Activated CD4-positive, alpha-beta T cell treated with anti-CD3 and anti-CD28 coated beads, Interleukin-2, amount 50 U/mL, for 48 hours (primary cell): Measurements from ENCODE around the gene PRCP.
"Not testable (repeated sequence)": the region's sequence is repeated elsewhere in the genome, so short reads cannot be mapped to it uniquely, and the experiment has no call there.

Experiments used
- DNase-seq, 2 experiments: peaks; one replicate each; pipeline ENCODE4 v3.0.0-alpha.2; 2020

PRCP gene

DNA sequence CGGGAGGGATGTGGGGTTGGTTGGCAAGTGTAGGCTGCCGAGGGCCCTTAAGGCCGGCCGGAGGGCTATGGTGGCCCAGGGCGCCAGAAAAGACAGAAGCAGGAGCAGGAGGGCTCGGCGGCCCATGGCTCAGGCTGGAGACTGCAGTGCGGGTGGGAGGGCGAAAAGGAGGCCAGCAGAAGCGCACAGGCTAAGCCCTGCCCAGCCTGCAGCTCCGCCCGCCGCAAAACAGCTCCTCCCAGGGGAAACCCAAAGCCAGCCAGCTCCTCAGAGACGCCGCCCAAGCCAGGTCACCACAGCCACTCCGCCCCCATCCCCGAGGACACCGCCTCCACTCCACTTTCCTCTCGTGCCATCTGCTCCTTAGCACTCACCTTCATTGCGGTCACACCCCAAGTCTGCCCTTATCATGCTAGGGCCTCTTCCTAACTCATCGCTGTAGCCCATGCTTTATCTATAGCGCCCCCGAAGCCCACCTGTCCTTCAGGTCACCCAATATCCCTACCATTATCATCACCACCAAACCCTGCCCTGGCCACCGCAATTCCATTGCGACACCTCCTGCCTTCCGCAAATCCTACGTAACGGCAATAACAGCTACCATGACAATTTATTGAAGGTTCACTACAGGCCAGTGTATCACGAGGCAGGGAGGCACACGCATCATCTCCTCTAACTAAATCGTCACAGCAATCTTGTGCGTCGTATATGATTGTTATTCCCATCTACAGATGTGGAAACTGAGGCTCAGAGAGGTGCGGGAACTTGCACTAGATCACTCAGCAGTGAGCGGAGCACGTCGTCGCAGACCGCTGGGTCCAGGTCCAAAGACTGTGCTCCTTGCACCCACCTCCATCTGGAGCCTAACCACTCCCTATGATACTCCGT is at the start of gene PRCP:
Gene PRCP, minus strand, starts transcription at position 154 of the 888 bp plus-strand sequence. Its CDS starts 28 bp downstream, at position 126.
- DNase-seq: peak; percentile 96 to 98

DNA sequence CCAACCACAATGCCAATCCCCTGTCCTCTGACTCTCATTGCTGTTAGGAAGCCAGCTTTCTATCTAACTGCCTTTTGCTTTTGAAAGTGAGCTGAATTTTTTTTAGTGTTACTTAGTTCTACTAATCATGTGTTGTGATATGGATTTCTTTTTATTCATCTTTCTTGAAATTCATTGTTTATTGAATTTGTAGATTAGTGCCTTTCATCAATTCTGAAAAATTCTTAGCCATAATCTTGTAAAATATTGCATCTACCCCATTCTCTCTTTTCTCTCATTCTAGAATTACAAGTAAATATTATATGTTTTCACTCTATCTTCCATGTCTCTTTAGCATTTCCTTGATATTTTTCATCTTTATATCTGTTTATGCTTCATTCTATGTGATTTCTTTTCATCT is 49.1 kb upstream of the PRCP start:
- no peak for DNase-seq

DNA sequence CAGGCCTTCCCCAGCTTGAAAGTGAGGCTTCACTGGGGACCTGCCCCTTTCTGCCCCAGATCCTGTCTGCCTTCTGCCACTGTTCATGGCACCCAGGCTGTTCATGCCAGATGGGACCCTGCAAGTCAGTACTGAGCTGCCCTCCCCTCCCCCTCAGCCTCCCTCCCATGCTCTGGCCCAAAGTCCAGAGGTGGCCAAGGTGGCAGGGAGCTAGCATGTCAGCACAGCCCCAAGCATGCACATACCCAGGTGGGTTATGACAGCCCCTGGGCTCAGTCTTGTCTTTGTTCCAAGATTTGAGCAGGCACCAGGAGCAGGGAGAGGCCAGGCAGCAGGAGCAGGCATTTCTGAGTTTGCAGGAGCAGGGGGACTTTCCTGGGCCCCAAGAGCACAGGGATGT is 45.5 kb upstream of the PRCP start:
- no peak for DNase-seq

DNA sequence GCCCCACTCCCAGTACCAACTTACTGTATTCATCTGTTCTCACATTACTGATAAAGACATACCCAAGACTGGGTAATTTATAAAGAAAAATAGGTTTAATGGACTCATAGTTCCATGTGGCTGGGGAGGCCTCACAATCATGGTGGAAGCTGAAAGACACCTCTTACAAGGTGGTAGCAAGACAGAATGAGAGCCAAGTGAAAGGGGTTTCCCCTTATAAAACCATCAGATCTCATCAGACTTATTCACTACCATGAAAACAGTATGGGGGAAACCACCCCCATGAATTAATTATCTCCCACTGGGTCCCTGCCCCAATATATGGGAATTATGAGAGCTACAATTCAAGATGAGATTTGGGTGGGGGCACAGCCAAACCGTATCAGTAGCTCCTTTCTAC is 44.8 kb upstream of the PRCP start:
- not testable (repeated sequence) for DNase-seq

DNA sequence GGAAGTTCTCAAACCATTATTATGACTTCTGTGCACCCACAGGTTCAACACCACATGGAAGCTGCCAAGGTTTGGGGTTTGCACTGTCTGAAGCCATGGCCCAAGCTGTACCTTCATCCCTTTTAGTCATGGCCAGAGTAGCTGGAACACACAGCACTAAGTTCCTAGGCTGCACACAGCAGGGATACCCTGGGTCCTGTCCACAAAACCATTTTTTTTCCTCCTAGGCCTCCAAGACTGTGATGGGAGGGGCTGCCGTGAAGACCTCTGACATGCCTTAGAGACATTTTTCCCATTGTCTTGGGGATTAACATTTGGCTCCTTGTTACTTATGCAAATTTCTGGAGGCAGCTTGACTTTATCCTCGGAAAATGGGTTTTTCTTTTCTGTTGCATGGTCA is 44.0 kb upstream of the PRCP start:
- DNase-seq: no peak

DNA sequence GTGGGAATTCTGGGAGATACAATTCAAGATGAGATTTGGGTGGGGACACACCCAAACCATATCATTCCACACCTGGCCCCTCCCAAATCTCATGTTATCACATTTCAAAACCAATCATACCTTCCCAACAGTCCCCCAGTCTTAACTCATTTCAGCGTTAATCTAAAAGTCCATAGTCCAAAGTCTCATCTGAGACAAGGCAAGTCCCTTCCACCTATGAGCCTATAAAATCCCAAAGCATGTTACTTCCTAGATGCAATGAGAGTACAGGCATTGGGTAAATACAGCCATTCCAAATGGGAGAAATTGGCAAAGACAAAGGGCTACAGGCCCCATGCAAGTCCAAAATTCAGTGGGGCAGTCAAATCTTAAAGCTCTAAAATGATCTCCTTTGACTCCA is 43.2 kb upstream of the PRCP start:
- DNase-seq: not testable (repeated sequence)

DNA sequence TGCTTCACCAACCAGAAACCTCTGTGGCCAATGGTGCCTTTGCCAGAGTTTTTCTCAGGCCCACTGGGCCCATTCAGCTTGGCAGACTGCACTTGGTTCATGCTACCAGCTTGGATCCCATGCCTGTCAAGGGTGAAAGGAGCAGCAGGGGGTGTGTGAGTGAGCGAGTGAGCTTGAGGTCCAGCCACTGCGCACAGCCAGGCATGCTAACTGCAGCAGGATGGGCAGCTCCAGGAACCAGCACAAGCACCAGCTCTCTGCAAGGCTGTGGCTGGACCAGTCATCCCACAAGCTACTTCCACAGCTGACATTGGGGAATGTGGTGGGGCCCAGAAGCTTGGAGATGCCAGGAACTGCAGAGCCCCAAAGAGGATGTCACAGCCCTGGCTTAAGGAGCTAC is 42.1 kb upstream of the PRCP start:
- no peak for DNase-seq

DNA sequence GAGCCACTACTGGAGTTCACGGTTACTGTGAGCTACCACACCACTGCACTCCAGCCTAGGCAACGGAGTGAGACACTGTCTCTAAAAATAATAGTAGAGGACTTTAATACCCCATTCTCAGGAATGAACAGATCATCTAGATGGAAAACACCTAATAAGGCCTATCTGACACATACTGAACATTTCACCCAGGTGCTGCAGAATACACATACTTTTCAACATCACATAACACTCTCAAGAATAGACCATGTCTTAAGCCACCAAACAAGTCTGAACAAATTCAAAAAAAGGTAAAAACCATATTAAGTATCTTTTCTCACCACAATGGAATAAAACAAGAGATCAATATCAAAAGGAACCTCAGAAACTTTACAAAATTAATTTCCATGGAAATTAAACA is 39.2 kb upstream of the PRCP start:
- DNase-seq: no peak

DNA sequence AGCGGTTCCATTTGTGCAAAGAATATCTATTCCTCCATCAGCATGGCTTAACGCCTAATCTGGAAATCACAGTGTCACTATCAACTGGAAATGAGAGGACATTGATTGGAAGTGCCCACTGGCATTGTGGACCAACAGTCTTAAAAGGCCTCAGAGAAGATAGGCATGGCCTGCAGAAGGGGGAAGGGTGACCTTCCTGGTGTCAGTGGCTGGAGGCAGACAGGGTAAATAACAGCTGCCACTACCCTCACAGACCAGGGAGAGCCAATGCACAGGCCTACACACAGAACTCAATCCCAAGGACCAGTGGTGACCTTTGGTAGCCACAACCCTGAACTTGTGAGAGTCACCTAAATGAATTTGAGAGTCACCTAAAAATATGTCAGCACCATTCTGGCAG is 37.3 kb upstream of the PRCP start:
- DNase-seq: no peak

DNA sequence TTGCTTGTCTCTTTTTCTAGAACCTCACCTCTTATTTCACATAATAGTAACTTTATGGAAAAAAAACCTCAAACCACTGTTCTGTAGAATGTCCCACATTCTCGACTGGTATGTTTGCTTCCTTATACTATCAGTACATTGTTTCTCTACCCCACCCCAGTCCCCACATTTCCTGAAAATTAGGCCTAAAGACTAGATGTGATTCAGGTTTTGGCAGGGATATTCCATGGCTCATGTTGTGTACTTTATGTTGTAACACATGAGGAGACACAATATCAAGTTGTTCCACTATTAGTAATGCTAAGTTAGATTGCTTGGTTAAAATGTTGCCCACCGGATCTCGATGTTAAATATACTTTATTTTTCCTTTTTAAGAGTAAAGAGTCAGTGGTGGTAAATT is 36.0 kb upstream of the PRCP start:
- no peak for DNase-seq

DNA sequence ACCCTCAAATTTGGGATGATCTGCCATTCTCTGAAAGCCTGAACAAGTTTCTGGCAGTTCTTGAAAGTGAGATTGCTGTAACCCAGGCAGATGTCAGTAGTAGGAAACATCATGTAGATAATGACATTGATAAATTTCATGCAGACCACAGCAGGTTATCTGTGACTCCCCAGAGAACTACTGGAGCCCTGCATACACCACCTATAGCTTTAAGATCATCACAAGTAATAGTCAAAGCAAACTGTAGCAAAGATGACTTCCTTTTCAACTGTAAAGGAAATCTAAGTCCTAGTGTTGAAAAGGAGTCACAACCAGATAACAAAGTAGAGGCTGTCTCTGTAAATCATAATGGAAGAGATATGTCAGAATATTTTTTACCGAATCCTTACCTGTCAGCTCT is 32.3 kb upstream of the PRCP start:
- no peak for DNase-seq

DNA sequence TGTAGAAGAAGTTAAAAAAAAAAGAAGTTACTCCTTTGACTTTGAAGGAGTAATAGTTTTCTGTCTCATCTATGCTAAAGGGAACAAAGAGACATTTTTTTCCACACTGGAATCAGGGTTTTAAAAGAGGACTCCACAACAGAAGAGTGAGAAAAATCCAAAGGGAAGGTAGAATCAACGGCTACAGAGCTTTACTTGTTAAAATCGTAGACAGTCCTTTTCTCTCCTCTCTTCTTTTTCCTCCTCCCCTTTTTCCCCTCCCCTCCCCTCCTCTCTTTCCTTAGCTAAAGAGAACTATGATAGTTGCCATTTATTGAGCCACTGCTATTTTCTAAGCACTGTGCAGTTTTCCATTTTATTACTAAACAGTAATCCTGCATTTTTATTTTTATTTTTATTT is 30.5 kb upstream of the PRCP start:
- DNase-seq: no peak

DNA sequence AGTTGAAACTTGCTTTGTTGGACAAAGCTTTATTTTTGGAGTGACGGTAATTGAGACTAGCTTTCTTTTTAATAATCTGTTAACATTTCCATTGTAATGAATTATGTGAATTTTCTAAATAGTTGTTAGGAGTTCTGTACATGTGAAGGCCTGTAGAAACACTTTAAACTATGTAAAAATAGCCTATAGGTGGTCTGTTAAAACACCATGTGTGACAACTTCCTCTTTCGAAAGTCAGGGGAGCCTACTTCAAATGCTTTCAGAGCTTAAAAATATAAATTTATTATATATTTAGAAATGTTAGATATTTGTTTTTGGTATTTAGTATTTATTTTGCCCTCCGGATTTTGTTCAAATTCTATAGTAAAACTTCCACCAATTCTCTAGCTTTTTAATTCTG is 30.0 kb upstream of the PRCP start:
- no peak for DNase-seq

DNA sequence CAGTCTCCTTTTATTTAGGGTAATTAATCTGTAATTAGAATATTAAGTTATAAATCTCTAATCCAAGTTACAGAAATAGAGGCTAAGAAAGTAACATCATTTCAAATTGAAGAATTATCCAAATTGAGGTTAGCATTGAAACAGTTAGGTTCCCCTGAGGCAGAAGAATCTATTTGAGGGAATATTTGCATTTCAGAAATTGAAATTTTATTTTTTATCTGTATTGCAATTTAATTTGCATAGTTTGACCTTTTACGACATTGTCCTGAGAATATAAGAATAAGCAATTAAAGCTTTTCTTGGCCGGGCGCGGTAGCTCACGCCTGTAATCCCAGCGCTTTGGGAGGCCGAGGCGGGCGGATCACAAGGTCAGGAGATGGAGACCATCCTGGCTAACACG is 28.9 kb upstream of the PRCP start:
- no peak for DNase-seq

DNA sequence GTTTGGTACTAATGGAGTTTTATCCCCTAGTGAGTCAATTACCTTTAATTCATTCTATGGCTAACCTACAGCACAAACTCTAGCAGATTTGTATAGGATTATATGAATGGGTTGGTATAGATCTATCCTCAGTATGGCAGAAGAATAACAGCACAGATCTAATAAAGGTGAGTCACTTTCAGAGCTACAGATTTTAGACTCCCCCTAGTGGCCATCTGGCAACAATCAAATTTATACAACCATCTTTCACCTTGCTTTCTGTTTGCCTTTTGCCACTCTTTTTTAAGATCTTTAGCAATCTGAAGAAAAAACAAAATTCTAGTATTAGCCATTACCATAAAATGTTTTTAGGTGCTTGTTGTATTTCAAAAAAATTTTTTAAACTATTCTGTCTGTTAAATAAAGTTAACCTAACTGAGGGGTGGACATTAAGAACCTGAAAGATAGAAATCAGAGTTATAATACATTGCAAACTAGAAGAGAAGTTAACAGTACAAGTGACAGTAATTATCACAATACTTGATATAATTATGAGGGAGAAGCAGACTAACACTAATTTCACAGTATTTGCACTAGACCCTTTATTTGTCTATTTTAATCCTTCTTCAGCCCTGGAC is 27.1 kb upstream of the PRCP start:
- no peak for DNase-seq

DNA sequence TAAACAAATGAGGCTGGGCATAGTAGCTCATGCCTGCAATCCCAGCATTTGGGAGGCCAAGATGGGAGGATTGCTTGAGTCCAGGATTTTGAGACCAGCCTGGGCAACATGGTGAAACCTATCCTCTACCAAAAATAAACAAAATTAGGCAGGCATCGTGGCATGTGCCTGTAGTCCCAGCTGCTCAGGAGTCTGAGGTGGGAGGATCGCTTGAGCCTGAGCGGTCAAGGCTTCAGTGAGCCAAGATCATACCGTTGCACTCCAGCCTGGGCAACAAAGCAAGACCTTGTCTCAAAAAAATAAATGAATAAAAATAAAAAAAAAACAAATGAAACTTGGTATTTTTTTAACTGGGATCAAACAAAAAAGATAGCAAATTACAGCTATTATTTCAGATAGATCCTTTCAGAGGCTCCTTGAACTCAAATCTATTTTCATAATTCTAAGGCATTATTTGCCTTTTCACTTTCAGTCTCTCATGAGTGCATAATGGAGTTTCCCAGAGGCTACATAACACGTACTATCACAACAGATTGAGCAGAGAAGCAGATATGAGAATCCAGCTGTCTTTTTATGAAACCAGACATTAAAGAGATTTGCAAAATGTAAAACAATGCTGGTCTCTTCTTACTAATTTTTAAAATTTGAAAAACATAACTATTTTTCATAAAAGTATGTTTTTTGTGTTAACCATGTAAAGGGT is 24.4 kb upstream of the PRCP start:
- no peak for DNase-seq

DNA sequence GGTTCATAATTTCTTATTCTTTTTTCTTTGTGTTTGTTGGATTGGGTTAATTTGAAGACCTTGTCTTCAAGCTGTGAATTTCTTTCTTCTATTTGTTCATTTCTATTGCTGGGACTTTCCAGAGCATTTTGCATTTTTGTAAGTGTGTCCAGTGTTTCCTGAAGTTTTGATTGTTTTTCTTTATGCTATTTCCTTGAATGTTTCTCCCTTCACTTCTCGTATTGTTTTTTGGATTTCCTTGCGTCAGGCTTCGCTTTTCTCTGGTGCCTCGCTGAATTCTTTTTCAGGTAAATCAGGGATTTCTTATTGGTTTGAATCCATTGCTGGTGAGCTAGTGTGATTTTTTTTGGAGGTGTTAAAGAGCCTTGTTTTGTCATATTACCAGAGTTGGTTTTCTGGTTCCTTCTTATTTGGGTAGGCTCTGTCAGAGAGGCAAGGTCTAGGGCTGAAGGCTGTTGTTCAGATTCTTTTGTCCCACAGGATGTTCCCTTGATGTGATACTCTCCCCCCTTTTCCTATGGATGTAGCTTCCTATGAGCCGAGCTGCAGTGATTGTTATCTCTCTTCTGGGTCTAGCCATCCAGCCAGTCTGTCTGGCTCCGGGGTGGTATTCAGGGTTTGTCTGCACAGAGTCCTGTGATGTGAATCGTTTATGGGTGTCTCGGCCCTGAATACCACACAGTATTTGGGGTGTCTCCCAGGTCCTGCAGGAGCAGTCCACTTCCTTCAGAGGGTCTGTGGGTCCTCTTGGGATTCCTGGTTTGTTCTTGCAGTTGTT is 22.4 kb upstream of the PRCP start:
- not testable (repeated sequence) for DNase-seq

DNA sequence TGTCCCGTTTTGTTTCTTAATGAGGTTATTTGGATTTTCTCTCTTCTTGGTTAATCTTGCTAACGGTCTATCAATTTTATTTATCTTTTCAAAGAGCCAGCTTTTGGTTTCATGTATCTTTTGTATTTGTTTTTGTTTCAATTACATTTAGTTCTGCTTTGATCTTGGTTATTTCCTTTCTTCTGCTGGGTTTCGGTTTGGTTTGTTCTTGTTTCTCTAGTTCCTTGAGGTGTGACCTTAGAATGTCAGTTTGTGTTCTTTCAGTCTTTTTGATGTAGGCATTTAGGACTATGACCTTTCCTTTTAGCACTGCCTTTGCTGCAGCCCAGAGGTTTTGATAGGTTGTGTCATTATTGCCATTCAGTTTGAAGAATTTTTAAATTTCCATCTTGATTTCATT is 20.0 kb upstream of the PRCP start:
- not testable (repeated sequence) for DNase-seq

DNA sequence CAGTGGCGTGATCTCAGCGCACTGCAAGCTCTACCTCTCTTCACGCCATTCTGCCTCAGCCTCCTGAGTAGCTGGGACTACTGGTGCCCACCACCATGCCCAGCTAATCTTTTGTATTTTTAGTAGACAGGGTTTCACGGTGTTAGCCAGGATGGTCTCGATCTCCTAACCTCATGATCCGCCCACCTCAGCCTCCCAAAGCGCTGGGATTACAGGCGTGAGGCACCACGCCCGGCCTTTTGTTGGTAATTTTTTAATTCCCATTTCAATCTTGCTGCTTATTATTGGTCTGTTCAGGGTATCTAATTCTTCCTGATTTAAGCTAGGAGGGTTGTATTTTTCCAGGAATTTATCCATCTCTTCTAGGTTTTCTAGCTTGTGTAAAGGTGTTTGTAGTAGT is 19.6 kb upstream of the PRCP start:
- DNase-seq: not testable (repeated sequence)

DNA sequence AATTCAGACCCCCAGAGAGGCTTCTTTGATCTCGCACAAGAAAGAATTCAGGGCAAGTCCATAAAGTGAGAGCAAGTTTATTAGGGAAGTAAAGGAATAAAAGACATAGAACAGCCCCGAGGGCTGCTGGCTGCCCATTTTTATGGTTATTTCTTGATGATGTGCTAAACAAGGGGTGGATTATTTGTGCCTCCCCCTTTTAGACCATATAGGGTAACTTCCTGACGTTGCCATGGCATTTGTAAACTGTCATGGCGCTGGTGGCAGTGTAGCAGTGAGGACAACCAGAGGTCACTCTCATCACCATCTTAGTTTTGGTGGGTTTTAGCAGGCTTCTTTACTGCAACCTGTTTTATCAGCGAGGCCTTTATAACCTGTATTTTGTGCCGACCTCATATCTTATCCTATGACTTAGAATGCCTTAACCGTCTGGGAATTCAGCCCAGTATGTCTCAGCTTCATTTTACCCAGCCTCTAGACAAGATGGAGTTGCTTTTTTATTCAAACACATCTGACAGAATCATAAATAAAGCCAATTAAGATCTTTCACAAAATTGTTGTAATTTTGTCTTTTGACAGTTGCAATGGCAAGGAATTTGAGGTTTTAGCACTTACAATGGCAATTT is 8.9 kb upstream of the PRCP start:
- no peak for DNase-seq

DNA sequence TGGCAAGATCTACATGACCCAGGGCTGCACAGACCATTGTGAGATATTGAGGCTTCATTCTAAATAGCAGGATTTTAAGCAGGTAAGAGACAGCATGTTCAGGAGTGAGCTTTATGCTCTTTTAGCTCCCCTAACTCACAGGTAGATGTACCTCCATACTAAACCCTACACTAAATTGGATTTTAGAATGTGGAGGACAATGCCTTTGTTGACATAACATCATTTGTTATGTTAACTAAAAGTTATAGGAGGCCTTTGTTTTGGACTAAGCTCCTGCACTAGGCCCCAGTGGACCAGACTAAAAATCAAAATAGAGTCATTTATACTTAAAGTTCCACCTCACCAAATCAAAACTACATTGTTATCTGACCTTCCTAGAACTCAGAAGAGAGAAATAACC is 8.1 kb upstream of the PRCP start:
- no peak for DNase-seq

DNA sequence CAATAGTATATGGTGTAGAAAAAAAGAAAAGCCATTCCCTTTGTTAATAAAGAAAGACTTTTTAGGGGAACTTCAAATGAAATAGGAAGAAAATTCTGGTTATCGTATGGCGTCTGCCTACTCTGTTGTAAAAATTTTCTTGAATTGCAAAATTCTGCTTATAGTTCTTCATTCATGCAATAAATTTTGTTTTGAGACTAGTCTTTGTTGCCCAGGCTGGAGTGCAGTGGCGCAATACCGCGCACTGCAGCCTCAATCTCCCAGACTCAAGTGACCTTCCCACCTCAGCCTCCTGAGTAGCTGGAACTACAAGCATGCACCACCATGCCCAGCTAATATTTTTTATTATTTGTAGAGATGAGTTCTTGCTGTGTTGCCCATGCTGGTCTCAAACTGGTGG is 7.1 kb upstream of the PRCP start:
- DNase-seq: no peak

DNA sequence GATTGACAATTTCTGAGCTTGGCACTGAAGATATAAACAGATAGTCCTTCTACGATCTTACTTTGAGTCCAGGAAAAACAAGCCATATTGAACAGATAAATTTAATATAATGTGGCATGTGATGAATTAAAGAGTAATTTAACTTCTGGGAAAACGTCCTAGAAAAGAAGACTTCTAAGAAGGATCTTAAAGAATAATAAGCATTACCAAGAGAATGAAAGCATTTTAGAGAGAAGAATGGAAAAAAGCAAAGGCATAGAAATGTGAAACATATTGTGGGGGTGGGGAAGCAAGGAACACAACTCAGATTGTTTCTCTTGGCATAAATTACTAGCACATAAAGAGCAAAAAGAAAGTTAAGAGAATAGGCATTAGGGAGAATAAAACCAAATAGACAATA is 6.7 kb upstream of the PRCP start:
- no peak for DNase-seq
